KOPT-K1 (cell line): Measurements from ENCODE around the gene IGSF9.

ENCODE experiments used
- H3K27ac ChIP-seq: fragments of 200-600 bp; sonication (generic); 2 replicates; pipeline ENCODE4 v1.5.1; 2016; ENCODE audit warnings: antibody characterized with exemption, mild to moderate bottlenecking, low read depth, low read length; ENCODE audit not compliant: poor library complexity, severe bottlenecking
- H3K36me3 ChIP-seq: fragments of 200-600 bp; sonication (generic); 2 replicates; pipeline ENCODE4 v1.5.1; 2017; ENCODE audit warnings: antibody characterized with exemption, mild to moderate bottlenecking, low read length, moderate library complexity; ENCODE audit not compliant: insufficient read depth
- H3K9me3 ChIP-seq: fragments of 200-600 bp; sonication (generic); 2 replicates; pipeline ENCODE4 v1.5.1; 2017; ENCODE audit warnings: antibody characterized with exemption, low read length, mild to moderate bottlenecking; ENCODE audit not compliant: insufficient read depth, poor library complexity, severe bottlenecking

The IGSF9 gene

GRCh38 chr1:159879136-159879535, 66.3 kb downstream of the IGSF9 start:
- H3K27ac ChIP-seq, result no peak overlapping the region
- no peaks in the 10 kb centered on the region for H3K9me3 ChIP-seq
- no peaks in the 10 kb centered on the region for H3K36me3 ChIP-seq

- Histone ChIP-seq H3K27ac (no peak overlapping the region), H3K36me3 (no peaks in the 10 kb centered on the region), H3K9me3 (no peaks in the 10 kb centered on the region)
Observed at GRCh38 chr1:159877695-159878444, 67.5 kb downstream of the IGSF9 start.
